GM12891 (cell line): ENCODE data around the gene SHPK.

ENCODE experiments used
- DNase-seq: peaks from one replicate; pipeline ENCODE4 v3.0.0; 2011; ENCODE audit warnings: low spot score; ENCODE audit not compliant: insufficient read length
- FAIRE-seq: peaks from 2 replicates; lab custom pipeline; 2011; peaks lifted over from hg19 to GRCh38; lab: Jason Lieb, UNC
- PAX5 ChIP-seq: IDR thresholded peaks from 2 replicates; pipeline ENCODE4 v1.6.1; 2011; ENCODE audit warnings: low read length, moderate library complexity, mild to moderate bottlenecking; ENCODE audit not compliant: insufficient read depth, severe bottlenecking
- POLR2A ChIP-seq: IDR thresholded peaks from 2 replicates; pipeline ENCODE4 v1.6.1; 2011; ENCODE audit warnings: low read depth, low read length, control low read depth
- POLR2AphosphoS5 ChIP-seq: IDR thresholded peaks from 2 replicates; pipeline ENCODE4 v1.6.1; 2011; ENCODE audit warnings: low read depth, low read length, control low read depth
- POU2F2 ChIP-seq: IDR thresholded peaks from 2 replicates; pipeline ENCODE4 v1.6.1; 2011; ENCODE audit warnings: low read depth, mild to moderate bottlenecking, control low read depth, low read length, moderate library complexity
- SPI1 ChIP-seq: IDR thresholded peaks from 2 replicates; pipeline ENCODE4 v1.6.1; 2011; ENCODE audit warnings: low read depth, low read length, control low read depth
- TAF1 ChIP-seq: IDR thresholded peaks from 2 replicates; pipeline ENCODE4 v1.6.1; 2011; ENCODE audit warnings: low read depth, low read length, control low read depth

The SHPK gene

DNA sequence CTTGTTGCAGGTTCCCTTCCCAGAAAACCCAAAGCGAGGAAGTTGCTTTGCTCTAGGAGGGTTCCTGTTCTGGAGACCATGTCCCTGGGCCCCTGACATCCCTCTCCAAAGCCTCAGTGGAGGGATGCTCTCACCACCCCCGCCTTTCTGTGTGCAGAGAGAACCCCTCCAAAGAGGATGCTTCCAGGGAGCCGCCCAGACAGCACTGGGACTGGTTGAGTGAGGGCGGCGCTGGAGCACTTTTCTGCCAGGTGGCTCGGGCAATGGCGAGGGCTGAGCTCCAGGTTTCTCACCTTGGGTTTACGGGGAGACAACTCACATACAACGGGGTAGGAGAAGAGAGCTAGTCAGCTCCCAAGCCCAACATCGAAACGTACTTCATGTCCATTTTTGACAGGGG, 39.8 kb upstream of the SHPK start:
- TF ChIP-seq POLR2AphosphoS5 (no peak), POU2F2 (no peak), TAF1 (no peak), SPI1 (no peak), PAX5 (no peak), POLR2A (no peak)
- FAIRE-seq (no peak), DNase-seq (no peak)

DNA sequence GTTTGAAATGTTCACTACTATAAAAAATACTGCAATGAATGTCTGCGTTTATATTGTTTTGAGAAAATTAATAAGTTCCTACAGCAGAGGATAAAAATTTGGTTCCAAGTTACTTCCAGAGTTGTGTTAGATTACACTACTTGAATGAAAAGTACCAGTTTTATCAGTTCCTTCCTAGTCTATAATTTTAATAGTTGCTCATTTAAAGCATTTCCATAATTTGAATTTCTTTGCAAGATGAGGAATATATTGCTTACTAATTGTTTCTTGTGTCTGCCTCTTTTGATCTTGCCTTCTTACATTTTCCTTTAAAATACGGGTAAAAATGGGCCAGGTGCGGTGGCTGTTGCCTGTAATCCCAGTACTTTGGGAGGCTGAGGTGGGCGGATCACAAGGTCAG, 36.5 kb upstream of the SHPK start:
- DNase-seq (no peak), FAIRE-seq (no peak)
- TF ChIP-seq POLR2AphosphoS5 = no peak
- no peak for TF ChIP-seq PAX5
- TF ChIP-seq POLR2A = no peak
- TF ChIP-seq POU2F2 = no peak
- TF ChIP-seq TAF1 = no peak
- TF ChIP-seq SPI1 = no peak

DNA sequence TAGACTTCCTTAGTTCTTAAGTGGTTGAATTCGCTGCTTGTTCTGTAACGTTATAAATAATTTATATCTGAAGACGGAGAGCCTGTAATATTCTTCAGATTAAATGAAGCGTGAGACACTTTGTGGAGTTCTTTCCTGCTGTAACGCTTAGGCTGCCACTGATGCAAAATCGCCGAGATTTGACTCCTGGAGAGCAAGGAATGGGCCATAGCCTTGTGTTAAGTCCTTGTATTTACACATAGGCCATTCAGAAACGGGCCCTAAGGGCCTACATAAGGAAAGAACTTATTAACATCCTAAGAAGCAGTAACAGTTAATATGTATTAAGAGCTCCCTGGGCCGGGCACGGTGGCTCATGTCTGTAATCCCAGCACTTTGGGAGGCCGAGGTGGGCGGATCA, 33.5 kb upstream of the SHPK start:
- no peak for DNase-seq
- peak; percentile 67 for FAIRE-seq
- TF ChIP-seq TAF1 (no peak), POU2F2 (no peak), POLR2A (no peak), POLR2AphosphoS5 (no peak), SPI1 (no peak), PAX5 (no peak)

DNA sequence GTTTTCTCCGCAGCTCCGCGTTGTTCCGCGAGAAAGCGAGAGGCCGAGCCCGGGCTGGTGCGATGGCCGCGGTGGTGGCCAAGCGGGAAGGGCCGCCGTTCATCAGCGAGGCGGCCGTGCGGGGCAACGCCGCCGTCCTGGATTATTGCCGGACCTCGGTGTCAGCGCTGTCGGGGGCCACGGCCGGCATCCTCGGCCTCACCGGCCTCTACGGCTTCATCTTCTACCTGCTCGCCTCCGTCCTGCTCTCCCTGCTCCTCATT, 33.0 kb upstream of the SHPK start:
- no peak for DNase-seq
- TF ChIP-seq POU2F2 (no peak), POLR2AphosphoS5 (no peak), PAX5 (no peak), POLR2A (no peak), TAF1 (no peak), SPI1 (no peak)
- no peak for FAIRE-seq

DNA sequence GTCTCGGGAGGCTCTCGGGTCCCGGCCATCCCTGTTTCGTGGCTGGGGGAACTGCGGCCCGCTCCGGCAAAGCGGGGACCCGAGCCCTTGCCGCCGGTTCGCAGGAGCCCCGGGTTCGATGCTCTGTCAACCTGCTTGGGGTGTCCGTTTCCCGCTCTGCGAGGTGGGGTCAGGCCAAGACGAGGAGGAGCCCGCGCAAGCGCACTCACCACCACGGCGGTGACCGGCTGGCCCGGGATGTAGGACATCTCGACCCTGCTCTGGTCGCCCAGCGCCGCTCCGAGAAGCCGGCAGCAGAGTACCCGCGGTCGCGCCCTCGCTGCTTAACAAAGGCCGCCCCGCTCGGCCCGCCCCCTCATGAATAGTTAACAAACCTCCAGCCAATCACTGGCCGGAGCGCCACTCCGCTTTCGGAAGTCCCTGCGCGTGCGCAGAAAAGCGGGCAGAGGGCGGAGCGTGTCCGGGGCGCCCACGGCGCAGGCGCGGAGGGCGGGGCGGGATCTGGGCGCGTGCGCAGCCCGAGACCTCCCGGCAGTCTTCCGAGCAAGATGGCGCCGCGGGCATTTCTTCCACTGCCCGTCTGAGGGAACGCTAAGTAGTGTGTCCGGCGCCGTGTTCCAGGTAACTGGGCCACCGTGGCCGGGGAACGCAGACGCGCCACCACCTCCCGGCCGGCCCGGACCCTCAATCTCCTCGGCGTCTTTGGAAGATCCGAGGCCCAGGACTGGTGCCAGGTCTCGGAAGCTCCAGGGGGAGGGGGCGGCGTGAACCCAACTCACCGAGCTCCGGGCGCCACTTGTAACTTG, 32.4 kb upstream of the SHPK start, which contains the start of the genes EMC6 and TAX1BP3:
Gene EMC6 (plus strand): TSS at position 534 of the 806 bp plus-strand sequence. CDS start 335 bp downstream, outside the sequence.
Gene TAX1BP3 (minus strand): TSS at position 300 of the 806 bp plus-strand sequence. CDS start 52 bp downstream, at position 248.
- DNase-seq (peak; percentile 100), FAIRE-seq (peak; percentile 99)
- TF ChIP-seq SPI1 = no peak
- peak; percentile 99 for TF ChIP-seq TAF1
- TF ChIP-seq POLR2A = peak; percentile 93
- peak; percentile 53 for TF ChIP-seq PAX5
- peak; percentile 37; the same call in 1 of the 2 replicates for TF ChIP-seq POU2F2
- peak; percentile 90 for TF ChIP-seq POLR2AphosphoS5

DNA sequence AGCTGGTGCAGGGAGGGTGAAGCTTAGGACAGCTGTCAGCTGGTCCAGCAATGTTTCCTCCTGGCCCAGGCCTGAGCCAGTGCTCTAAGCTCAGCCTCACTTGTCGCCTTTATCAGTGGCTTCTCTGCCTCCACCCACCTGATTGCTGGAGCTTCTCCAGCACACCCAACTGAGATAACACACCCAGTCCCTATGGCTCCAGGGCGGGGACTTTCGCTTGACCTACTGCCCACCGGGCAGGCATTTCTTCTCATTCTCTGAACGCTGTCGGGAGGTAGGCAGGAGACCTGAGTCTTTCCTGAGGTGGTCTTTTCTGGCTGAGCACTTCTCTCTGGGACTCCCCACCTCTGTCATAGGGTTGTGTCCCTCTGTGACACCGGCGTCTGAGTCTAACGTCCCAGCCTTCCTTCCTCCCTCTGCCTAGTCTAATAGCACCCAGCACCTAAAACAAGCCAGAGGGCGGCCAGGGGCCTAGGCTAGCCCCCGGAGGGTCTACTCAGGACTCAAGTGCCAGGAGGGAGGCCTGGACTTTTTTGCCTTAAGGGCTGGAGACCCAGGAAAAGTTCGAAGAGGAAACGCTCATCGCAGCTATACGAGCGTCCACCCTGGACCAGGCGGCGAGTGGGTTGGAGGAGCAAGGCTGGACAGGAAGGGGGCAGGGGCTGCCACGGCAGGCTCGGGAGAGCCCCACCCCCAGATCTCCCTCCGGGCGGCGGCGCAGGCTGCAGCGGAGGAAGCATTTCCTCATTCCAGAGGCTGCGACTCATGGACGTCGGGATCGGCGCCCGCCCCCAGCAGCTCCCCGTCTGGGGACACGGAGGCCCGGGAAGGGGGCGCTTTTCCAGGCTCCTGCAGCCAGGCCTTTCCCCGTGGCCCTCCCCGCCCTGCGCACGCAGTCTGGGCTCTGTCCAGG, 31.6 kb upstream of the SHPK start:
- peak; percentile 33 for FAIRE-seq
- no peak for DNase-seq
- peak; percentile 12; the same call in 1 of the 2 replicates for TF ChIP-seq SPI1
- no peak for TF ChIP-seq POU2F2
- TF ChIP-seq PAX5 = no peak
- TF ChIP-seq POLR2AphosphoS5 = no peak

DNA sequence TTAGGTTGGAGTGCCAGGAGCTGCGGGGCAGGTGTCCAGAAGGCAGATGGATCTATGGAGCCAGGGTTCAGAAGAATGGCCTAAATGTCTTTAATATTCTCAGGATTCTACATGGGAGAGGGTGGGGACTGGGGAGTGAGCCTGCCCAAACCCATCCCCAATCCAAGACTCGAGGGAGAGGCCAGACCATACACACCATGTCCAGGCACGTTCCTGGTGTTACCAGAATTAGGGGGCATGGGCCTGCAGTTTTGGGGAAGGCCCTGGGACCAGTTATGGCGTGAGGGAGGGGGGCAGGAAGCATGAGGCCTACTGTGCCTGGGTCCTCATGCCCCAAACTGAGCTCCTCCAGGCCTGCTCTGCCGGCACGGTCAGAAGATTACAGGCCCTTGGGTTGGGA, 30.5 kb upstream of the SHPK start:
- no peak for FAIRE-seq
- DNase-seq = no peak
- TF ChIP-seq SPI1 = no peak
- TF ChIP-seq POLR2AphosphoS5 = no peak
- TF ChIP-seq TAF1 = no peak
- no peak for TF ChIP-seq POU2F2
- no peak for TF ChIP-seq PAX5
- no peak for TF ChIP-seq POLR2A

DNA sequence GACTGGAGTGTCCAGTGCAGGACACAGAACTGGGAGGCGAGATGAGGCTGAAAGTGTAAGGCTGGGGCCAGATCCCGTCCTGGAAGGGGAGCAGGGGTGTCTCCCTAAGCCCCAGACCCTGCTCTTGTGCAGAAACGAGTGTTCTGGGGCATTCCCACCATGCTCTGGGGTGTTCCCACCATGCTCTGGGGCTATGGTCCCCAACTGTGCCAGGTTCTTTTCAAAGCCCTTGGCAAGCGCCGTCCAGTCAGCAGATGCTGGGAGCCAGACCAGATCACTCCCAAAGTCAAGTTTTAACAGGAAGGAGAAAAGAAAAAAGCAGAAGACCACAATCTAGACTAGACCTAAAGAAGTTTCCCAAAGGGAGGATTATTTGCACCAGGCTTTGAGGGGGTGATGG, 29.8 kb upstream of the SHPK start:
- no peak for TF ChIP-seq POU2F2
- TF ChIP-seq SPI1 = no peak
- no peak for TF ChIP-seq POLR2A
- no peak for TF ChIP-seq PAX5
- TF ChIP-seq TAF1 = no peak
- no peak for TF ChIP-seq POLR2AphosphoS5
- DNase-seq (no peak), FAIRE-seq (no peak)

DNA sequence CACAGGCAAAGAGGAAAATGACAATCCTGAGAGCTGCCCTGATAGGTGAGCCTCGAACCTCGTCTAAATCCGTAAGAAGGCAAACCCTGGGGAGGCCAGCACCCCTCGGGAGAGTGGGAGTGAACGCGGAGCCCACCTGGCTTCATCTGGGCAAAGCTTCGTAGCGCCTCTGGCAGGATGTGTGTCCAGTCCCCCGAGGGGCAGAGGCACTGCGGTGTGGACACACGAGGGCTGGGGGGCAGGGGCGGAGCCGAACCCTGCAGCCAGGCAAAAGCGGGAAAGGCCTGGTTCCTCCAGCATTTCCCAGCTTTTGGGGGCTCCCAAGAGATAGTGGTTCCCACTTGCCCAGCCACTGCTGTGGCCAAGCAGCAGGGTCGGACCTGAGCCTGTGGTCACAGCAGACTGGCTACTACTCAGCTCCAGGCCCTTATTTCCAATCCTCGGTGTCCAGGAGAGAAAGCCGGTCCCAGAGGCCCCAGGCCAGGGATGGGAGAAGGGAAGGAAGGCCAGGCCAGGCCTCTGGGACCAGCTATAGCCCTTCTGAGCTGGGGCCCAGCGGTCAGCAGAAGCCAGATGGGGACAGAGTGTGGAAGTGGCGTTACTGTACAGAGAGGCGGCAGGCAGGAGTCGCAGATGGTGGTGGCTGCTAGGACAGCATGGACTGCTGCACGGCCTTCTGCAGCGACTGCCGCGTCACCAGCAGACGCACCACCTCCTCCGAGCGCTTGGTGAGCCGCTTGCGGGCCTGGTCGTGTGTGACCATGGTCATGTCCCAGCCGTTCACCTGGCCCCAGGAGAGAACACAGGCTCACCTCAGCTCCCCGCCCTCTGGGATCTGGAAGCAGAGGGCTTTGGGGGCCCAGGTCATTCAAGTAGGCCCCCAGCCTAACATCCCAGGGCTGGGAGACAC, 27.3 kb upstream of the SHPK start:
- TF ChIP-seq PAX5 (no peak), POU2F2 (no peak), POLR2A (no peak), TAF1 (no peak), SPI1 (no peak), POLR2AphosphoS5 (no peak)
- no peak for FAIRE-seq
- DNase-seq = no peak
